CD4-positive, alpha-beta T cell treated with Interleukin-4 for 1 hour (primary cell): ENCODE data around the gene MT1B.
"Not testable (repeated sequence)": the region's sequence is repeated elsewhere in the genome, so short reads cannot be mapped to it uniquely, and the experiment has no call there.

Experiments used
- DNase-seq, 2 donors: peaks; one replicate each; pipeline ENCODE4 v3.0.0-alpha.2; 2020 to 2022

Gene MT1B

DNA sequence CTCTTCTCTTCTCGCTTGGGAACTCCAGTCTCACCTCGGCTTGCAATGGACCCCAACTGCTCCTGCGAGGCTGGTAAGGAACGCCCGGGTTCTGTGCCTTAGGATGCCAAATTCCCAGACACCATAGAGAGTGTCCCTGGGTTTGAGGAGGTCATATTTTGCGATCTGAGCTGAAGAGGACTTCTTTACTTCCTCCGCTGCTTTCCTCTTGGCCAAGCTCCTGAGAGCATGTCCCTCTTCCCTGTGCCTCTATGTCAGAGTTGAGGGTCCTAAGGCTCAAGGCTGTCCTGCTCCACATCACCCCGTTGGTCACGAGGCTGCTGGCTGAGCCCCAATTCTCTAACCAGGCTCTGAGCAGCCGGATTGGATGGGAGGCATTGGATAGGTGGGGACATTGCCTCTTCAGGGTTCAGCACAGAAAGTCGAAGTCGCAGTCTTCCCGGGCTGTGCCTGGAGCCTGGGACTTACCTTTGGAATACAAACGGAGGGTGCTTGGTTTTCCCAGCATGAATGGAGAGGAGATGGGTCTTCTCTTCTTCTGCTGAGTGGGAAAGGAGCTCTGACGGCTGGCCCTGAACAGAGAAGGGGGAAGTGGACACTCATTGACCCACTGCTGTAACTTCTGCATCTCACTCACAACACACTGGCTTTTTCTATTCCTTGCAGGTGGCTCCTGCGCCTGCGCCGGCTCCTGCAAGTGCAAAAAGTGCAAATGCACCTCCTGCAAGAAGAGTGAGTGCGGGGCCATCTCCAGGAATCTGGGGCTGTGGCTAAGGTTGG, 18.3 kb downstream of the MT1B start:
- DNase-seq = no peak

DNA sequence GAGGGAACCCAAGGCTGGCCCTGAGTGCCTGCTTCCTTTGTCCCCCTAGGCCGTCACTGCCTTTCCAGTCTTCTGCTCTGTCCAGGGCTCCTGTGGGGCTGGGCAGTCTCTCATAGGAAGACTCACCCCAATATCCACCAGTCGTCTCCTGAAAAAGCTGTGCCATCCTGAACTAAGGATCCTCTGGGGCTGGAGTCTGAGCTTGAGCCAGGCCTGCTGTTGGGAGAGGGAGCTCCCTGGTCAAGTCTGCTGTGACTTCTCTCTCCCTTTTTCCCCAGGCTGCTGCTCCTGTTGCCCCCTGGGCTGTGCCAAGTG, 18.9 kb downstream of the MT1B start:
- DNase-seq = no peak

DNA sequence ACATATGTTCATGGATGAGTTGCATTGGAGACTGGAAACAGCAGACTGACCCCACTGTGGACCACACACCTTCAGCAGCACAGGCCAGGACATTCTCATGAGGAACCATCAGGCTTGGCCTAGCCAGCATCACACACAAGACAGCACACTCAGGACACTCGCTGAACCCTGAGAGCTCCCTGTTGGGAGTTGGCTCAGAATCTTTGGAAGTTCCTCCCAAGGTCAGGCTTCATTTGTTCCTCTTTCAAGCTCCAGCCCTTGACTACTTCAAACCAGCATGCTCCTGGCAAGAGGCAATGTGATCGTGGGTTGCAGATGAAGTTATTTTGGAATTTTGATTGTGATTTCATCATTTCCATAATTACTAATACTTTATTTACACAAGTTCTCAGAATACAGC, 20.0 kb downstream of the MT1B start:
- DNase-seq = not testable (repeated sequence)

DNA sequence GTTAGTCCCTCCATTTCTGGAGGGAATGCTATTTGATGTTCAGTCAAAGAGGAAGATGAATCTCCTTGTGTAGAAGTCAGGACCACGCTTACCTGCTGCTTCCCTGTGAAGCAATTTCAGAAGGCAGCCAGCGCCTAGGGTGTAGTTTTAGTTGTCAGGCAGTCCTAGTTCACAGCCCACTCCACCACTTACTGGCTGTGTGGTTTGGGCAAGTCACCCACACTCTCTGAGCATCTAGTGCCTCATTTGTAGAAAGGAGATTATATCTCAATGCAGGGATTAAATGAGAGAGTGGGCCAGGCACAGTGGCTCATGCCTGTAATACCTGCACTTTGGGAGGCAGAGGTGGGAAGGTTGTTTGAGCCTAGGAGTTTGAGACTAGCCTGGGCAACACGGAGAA, 20.5 kb downstream of the MT1B start:
- not testable (repeated sequence) for DNase-seq

DNA sequence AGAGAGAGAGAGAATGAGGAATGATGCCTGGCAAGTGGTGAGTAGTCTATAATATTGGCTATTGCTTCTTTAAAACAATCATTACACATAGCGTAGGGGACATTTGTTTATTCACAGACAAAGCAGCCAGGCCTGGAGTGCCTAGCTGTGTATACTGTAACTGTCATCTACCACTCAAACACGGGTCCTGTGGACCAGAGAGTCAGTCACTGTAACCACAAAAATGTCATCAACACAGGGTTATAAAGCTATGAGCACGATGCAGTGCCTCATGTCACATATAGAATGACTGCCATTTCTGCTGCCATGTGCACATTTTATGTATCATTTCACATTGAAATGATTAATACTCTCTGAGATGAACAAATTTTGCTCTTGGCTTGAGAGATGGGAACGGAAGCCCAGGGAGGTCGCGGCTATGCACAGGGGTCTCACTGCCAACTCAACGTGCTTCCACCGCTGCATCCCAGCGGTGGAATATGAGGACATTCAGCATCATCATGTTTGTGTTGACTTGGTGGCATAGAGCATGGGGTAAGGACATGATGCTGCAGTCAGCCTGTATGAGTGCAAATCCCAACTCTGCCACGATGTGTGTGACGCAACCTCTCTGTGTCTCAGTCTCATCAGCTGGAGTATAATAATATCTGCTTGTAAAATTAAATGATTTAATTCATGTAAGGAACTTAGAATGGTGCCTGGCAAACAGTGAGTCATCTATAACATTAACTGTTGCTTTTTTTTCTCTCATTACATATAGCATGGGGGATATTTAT, 21.3 kb downstream of the MT1B start:
- no peak for DNase-seq

DNA sequence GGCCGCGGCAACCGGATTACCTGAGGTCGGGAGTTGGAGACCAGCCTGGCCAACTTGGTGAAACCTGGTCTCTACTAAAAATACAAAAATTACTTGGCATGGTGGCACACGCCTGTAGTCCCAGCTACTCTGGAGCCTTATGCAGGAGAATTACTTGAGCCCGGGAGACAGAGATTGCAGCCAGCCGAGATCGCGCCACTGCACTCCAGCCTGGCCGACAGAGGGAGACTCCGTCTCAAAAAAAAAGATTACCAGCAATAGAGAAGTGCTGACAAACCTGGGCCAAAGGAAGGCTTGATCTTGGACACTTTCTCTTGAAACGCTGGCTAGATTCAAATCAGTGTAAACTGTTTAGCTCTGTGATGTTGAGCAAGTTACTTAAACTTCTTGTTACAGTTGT, 22.2 kb downstream of the MT1B start:
- DNase-seq = peak; percentile 23 to 30

DNA sequence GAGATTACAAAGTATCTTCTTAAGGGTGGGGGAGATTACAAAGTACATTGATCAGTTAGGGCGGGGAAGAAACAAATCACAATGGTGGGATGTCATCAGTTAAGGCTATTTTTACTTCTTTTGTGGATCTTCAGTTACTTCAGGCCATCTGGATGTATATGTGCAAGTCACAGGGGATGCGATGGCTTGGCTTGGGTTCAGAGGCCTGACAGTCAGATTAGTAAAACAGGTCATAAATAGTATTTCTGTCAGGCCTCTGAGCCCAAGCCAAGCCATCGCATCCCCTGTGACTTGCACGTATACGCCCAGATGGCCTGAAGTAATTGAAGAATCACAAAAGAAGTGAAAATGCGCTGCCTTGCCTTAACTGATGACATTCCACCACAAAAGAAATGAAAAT, 22.9 kb downstream of the MT1B start:
- DNase-seq = not testable (repeated sequence)

DNA sequence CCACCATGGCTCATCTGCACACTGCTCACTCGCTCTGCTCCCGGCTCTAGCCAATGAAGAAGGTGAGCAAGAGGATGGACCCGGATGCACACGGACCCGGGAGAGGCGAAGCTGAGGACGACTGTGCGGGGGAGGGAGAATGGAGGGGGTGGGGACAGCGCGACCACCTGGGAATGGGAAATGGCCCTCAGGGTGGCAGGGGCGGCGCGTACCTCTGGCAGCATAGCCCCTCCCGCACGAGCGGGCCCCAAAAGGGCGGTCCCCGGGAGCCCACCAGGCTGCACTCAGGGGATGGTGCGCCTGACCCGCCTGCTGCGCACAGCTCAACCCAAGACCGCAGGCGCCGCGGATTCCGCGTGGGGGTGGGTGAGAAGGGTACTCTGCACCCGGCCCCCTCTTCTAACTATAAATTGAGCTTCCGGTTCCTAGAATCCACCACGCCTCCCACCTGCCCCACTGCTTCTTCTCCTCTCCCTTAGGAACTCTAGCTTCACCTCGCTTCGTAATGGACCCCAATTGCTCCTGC, 24.1 kb downstream of the MT1B start:
- DNase-seq = peak; percentile 26 to 30

DNA sequence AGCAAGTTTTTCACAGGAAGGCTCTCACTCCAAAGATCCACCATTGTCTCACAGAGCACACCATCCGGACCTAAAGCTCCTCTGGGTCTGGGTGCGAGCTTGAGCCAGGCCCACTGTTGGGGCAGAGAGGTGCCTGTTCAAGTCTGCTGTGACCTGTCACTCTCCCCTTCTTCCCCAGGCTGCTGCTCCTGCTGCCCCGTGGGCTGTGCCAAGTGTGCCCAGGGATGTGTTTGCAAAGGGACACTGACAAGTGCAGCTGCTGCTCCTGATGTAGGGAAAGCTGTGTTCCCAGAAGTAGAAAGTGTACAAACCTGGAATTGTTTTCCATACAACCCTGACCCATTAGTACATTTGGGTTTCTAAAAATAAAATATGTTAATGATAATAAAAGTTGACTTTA, 25.8 kb downstream of the MT1B start:
- no peak for DNase-seq

DNA sequence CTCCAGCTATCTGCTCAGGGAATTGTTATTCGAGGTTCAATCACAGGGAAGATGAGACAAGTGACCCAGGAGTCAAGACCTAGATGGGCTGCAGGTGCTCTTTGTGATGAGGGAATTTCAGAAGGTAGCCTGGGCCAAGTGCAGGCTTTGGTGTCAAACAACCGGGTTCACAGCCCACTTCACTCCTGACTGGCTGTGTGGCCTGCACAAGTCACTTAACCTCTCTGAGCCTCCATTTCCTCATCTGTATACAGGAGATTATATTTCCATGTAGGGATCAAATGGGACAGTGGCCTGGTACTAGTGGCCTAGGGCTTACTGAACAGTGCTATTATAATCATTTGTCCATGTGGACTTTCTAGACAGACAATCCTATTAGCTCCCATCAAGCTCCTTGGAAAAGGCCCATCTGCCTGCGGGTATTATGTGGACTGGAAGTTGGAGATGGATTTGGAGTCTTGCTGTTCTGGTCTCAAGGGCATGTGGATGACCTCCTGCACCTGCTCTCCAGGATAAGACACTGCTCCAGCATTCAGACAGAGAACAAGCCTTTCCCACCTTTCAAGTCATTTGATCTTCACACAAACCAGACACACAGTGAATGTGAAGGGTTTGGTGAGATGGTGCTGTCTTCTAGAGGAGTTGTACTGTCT, 27.5 kb downstream of the MT1B start:
- no peak for DNase-seq

DNA sequence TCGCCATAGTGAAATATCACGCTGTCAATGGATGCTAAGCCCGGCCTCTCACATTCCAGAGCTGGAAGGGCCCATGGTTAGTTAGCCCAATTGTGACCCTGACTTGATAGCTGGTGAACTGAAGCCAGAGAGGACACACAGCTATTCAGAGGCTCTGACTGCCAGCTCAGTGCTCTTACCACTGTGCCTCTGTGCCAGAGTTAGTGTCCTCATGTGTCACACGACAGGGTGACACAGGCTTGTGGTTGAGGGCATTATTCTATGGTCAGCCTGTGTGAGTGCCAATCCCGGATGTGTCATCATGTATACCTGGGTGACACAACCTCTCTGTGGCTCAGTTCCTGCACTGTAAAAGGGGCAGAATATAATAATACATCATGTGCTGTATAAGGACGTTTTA, 28.1 kb downstream of the MT1B start:
- no peak for DNase-seq

DNA sequence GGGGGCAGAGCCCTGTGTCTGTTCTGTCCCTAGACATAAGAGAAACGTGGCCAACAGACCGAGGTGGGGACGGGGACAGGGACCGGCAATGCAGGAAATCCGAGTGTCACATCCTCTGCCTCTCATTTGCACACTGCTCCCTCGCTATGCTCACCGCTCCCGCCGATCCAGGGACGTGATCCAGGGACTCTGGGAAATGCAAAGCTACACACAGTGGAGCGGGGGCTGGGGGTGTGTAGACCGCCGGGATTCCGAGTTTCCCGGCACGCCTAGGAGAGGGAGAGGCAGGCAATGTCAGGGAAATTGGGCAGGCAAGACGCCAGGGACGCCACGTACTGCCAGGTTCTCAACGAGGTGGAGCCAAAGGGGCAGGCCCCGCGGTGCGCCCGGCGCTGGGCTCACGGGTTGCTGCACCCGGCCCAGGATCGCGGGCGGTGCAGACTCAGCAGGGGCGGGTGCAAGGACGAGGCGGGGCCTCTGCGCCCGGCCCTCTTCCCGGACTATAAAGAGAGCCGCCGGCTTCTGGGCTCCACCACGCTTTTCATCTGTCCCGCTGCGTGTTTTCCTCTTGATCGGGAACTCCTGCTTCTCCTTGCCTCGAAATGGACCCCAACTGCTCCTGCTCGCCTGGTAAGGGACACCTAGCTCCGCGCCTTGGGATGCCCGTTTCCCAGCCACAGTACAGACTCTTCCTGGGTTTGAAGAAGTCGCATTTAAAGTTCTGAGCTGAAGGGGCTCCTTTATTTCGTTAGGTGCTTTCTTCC, 30.4 kb downstream of the MT1B start, which contains the start of gene MT1X:
Gene MT1X, plus strand, starts transcription at position 532 of the 764 bp plus-strand sequence. Its CDS starts 71 bp downstream, at position 603.
- peak; percentile 87 to 89 for DNase-seq

DNA sequence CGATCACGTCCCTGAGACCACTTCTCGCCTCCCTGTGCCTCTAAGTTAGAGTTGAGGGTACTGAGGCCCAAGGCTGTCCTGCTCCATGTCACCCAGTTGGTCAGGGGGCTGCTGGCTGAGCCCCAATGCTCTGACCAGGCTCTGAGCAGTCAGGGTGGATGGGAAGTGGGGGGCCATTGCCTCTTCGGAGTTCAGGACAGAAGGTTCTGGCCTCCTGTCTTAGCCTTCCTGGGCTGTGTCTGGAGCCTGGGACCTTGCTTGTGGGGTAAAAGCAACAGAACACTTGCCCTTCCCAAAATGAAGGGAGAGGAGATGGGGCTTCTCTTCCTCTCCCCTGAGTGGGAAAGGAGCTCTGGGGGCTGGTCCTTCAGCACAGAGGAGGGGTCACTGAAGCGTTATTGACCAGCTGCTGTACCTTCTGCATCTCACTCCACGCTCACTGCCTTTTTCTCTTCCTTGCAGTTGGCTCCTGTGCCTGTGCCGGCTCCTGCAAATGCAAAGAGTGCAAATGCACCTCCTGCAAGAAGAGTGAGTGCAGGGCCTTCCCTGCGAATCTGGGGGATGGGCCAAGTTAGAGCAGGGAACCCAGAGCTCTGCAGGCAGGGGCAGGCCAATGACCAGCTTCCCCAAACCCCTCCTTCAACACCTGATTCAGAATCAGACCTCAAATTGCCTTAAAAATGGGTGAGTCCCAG, 31.2 kb downstream of the MT1B start:
- no peak for DNase-seq

DNA sequence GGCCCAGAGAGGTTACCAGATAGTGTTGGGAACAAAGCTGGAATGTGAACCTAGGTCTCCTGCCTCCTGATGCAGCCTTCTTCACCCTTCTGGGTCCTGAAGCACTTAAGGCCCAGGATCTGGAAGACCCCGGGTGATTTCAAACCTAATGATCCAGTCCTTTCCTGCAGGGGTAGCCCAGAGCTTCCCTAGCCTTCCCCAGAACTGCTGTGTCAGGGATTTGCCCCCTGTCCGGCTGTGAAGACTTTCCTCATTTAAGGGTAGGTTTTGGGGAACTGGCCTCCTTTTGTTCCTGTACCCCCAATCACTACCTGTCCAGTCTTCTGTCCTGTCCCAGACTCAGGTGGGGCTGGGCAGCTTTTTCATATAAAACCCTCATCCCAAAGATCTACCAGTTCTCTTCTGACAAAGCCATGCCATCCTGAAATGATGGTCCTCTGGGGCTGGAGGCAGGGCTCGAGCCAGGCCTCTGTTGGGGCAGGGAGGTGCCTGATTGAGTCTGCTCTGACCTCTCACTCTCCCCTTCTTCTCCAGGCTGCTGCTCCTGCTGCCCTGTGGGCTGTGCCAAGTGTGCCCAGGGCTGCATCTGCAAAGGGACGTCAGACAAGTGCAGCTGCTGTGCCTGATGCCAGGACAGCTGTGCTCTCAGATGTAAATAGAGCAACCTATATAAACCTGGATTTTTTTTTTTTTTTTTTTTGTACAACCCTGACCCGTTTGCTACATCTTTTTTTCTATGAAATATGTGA, 31.9 kb downstream of the MT1B start:
- no peak for DNase-seq

DNA sequence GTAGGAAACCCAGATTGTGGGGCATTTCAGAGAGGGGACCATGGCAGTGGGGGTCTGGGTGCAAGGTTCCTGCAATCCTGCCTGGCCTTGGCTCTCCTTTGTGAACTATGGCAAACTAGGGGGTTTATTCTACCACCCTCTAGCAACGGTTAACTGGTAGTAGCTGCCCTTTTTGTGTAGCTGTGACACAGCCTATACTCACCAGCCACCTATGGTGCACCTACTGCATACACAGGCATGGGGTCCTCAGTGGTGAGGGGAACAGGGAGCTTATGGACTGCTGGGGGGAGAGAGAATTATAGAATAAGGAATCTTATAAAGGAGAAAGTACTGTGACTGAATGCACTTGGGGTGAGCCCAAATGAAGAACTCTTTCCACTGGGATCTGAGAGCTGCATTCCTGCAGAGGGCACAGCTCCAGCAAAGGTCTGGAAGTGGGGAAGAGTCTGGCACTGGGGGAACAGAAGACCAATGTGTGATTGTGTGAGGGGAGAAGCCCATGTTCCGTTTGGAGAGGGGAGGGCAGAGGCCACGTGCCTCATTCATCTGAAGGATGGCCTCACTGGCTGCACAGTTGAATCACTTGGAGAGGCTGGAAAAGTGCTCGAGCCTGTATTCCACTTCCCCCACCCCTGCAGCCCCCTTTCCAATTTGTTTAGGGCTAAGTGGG, 32.7 kb downstream of the MT1B start:
- DNase-seq = no peak

DNA sequence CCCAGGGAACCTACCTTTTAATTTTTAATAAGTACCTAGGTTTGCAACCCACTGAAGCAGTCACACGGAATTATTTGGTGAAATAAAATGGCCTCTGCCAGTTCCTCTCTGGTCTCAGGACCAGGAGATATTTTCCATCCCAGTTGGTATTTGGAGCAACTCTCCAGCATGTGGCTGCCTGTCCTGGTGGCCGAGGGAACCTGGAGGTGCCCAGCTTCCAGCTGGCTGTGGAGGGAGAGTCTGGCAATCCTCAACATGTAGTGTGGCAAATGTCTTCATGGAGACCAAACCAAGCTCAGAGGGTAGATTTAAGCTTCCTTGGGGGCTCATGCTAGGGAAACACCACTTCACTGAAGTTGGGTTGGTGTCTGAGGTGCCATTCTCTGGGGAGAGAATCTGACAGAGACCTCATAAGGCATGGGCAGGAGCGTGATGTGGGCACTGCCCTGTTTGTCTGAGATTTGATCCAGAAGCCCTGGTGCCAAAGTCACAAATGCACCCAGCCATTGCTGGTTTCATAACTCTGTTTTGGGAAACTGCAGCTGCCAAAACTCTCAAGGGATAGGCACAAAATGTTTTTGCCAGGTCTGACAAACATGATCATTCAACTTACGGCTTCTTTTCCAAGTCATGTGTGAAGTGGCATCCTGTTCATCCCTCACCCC, 33.4 kb downstream of the MT1B start:
- DNase-seq = no peak

DNA sequence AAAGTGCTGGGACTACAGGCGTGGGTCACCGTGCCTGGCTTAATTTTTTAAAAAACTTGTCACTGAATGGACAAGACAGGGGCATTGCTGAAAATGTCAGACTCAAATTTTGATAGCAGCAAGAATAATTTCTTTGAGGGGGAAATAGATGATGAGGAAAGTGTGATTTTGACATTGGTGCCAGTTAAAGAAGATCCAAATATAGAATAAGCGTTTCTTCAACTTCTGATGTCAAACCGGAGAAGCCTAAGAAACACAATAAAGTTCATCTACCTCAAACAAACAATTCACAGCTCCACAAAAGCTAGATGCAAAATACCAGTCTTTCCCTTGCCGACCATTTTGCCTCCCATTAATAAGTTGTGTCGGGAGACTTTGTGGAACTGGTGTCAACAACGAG, 35.1 kb downstream of the MT1B start:
- DNase-seq = no peak

DNA sequence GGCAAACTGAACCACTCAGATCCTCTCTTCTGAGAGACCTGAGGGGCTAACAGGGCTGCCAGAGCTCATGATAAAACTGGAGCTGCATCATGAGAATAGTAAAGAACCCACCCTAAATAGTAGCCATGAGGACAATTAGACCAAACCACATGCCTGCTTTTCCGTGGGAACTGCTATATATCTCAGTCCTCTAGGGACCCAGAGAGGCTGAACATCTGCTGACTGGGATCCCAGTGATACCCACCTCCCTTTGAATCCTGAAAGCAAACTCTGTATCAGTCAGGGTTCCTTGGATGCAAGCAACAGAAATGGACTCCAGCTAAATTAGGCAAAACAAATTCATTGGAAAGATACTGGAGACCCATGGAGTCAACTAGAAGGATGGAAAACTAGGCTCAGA, 37.1 kb downstream of the MT1B start:
- no peak for DNase-seq

DNA sequence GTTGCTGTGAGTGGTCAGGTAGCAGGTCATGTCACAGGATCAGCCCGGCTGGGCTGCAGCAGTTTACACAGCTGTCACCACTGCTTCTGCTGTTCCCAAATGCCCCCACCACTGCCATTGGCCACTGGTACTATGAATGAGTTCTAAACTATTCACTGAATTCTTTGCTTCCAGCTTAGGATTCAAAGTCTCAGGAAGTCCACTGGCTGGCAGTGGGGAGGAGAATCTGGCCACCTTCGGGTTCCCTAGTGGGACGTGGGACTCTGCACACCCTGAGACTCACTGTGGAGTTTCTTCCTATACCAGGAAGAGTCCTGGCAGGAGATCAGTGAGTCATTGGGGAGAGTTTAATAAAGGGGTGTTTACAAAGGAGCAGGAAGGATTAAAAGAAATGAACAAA, 37.5 kb downstream of the MT1B start:
- DNase-seq = no peak

DNA sequence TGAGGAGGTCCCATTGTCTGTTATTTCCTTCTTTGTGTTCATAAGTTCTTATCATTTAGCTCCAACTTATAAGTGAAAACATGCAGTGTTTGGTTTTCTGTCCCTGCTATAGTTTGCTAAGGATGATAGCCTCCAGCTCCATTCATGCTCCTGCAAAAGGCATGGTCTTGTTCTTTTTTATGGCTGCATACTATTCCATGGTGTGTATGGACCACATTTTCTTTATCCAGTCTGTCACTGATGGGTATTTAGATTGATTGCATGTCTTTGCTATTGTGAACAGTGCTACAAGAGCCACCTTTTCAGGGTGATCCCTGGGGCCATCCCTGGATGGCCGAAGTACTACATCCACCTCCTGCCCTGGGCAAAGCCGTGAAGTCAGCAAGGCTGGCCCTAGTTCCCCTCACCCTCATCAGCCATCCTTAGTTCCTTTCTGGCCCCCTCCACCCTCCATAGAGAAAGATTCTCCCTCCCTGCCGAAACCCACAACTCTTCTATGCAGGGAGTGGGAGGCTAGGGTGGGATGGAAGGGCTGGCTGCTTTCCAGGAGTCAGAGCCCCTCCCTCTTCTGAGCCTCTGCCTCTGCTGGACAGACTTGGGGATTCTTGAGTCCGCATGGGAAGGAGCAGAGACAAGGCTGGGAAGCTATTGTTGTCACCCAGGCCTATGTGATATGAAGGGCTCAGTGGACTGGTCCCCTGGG, 38.9 kb downstream of the MT1B start:
- DNase-seq = no peak
